MM.1S (cell line): ENCODE measurements around the gene BTNL8.

ENCODE experiments used
- DNase-seq: peaks from one replicate; pipeline ENCODE4 v3.0.0-alpha.2; 2015
- H2AFZ ChIP-seq: fragments of 300-600 bp; sonication (generic); 2 replicates; pipeline ENCODE4 v1.6.0; 2016; ENCODE audit warnings: antibody characterized with exemption, low read length
- H3F3A ChIP-seq: fragments of 300-600 bp; sonication (generic); 2 replicates; pipeline ENCODE4 v1.6.1; 2016; ENCODE audit warnings: mild to moderate bottlenecking, antibody characterized with exemption, low read length, moderate library complexity, mixed read lengths; ENCODE audit not compliant: insufficient read depth
- H3K27ac ChIP-seq: fragments of 300-600 bp; sonication (generic); 2 replicates; pipeline ENCODE4 v1.5.1; 2016; ENCODE audit warnings: mild to moderate bottlenecking, low read length
- H3K27me3 ChIP-seq: fragments of 300-600 bp; sonication (generic); replicated peaks from 2 replicates; pipeline ENCODE4 v1.6.0; 2016; ENCODE audit warnings: low read length; ENCODE audit not compliant: insufficient read depth
- H3K36me3 ChIP-seq: fragments of 300-600 bp; sonication (generic); replicated peaks from 2 replicates; pipeline ENCODE4 v1.6.1; 2016; ENCODE audit warnings: mild to moderate bottlenecking, low read length, mixed read lengths; ENCODE audit not compliant: insufficient read depth
- H3K4me1 ChIP-seq: fragments of 300-600 bp; sonication (generic); 2 replicates; pipeline ENCODE4 v1.6.1; 2016; ENCODE audit warnings: low read length, mixed read lengths
- H3K4me2 ChIP-seq: fragments of 300-600 bp; sonication (generic); 2 replicates; pipeline ENCODE4 v1.6.0; 2016; ENCODE audit warnings: low read depth, low read length
- H3K4me3 ChIP-seq: fragments of 300-600 bp; sonication (generic); 2 replicates; pipeline ENCODE4 v1.5.1; 2016; ENCODE audit warnings: low read length, mixed read lengths
- H3K79me2 ChIP-seq: fragments of 300-600 bp; sonication (generic); 2 replicates; pipeline ENCODE4 v1.6.1; 2016; ENCODE audit warnings: mixed run types, low read length, mixed read lengths
- H3K9ac ChIP-seq: fragments of 300-600 bp; sonication (generic); 2 replicates; pipeline ENCODE4 v1.6.1; 2016; ENCODE audit warnings: low read length, mixed read lengths
- H3K9me2 ChIP-seq: fragments of 300-600 bp; sonication (generic); replicated peaks from 2 replicates; pipeline ENCODE4 v1.6.1; 2016; ENCODE audit warnings: mild to moderate bottlenecking, low read length, mixed read lengths; ENCODE audit not compliant: insufficient read depth
- H3K9me3 ChIP-seq: fragments of 300-600 bp; sonication (generic); replicated peaks from 2 replicates; pipeline ENCODE4 v1.6.1; 2016; ENCODE audit warnings: mild to moderate bottlenecking, low read length, mixed read lengths; ENCODE audit not compliant: insufficient read depth
- H4K20me1 ChIP-seq: fragments of 300-600 bp; sonication (generic); 2 replicates; pipeline ENCODE4 v1.6.1; 2016; ENCODE audit warnings: mild to moderate bottlenecking, low read length, moderate library complexity, mixed read lengths; ENCODE audit not compliant: insufficient read depth
- EZH2 ChIP-seq: fragments of 300-600 bp; sonication (generic); optimal IDR thresholded peaks from 2 replicates; pipeline ENCODE3; 2017; ENCODE audit warnings: low read depth, mild to moderate bottlenecking, antibody characterized with exemption, low read length, mixed read lengths
- EZH2phosphoT487 ChIP-seq: fragments of 300-600 bp; sonication (generic); IDR thresholded peaks from 2 replicates; pipeline ENCODE4 v1.6.1; 2018; ENCODE audit warnings: antibody characterized with exemption, low read length
- TF ChIP-seq, protein P1 (sequence below): fragments of 300-600 bp; sonication (generic); IDR thresholded peaks from 2 replicates; pipeline ENCODE4 v1.5.1; 2016; ENCODE audit warnings: antibody characterized with exemption, low read length, mixed read lengths

Gene BTNL8

GRCh38 chr5:180910182-180910581 lies 11.2 kb downstream of the BTNL8 start:
- Histone ChIP-seq H2AFZ (no peak overlapping the region), H3K27ac (no peak overlapping the region), H3K4me1 (no peaks in the 10 kb centered on the region), H3K4me3 (no peak overlapping the region), H3K9me2 (no peaks in the 10 kb centered on the region), H3F3A (no peaks in the 10 kb centered on the region), H3K27me3 (no peaks in the 10 kb centered on the region), H4K20me1 (no peaks in the 10 kb centered on the region), H3K9me3 (no peaks in the 10 kb centered on the region), H3K4me2 (no peak overlapping the region), H3K79me2 (no peaks in the 10 kb centered on the region), H3K36me3 (no peaks in the 10 kb centered on the region), H3K9ac (no peak overlapping the region)
- TF ChIP-seq EZH2: no peak
- no peak for TF ChIP-seq EZH2phosphoT487
- TF ChIP-seq, protein P1, sequence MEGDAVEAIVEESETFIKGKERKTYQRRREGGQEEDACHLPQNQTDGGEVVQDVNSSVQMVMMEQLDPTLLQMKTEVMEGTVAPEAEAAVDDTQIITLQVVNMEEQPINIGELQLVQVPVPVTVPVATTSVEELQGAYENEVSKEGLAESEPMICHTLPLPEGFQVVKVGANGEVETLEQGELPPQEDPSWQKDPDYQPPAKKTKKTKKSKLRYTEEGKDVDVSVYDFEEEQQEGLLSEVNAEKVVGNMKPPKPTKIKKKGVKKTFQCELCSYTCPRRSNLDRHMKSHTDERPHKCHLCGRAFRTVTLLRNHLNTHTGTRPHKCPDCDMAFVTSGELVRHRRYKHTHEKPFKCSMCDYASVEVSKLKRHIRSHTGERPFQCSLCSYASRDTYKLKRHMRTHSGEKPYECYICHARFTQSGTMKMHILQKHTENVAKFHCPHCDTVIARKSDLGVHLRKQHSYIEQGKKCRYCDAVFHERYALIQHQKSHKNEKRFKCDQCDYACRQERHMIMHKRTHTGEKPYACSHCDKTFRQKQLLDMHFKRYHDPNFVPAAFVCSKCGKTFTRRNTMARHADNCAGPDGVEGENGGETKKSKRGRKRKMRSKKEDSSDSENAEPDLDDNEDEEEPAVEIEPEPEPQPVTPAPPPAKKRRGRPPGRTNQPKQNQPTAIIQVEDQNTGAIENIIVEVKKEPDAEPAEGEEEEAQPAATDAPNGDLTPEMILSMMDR: no peak
- no peak for DNase-seq

DNA sequence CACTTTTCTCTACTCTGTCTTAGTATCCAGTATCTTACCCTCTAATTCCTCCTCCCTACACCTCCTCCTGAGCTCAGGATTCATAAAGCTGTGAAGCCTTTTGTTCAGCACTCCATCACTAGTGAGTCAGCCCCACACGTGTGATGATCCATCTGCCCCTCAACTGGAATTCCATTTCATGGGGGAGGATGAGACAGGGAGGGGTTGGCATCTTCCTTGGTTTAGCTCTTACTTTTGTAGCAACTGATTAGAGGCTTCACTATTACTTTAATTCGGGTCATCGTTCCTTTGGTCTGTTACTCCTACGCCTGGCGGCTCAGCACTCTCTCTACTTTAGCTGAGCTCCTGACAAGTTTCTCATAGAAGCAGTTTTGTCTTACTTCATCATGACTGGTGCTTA lies 11.8 kb downstream of the BTNL8 start:
- Histone ChIP-seq H3K4me1 (no peaks in the 10 kb centered on the region), H3K4me3 (no peak overlapping the region), H3K79me2 (no peaks in the 10 kb centered on the region), H3F3A (no peaks in the 10 kb centered on the region), H2AFZ (no peak overlapping the region), H3K27me3 (no peaks in the 10 kb centered on the region), H3K36me3 (no peaks in the 10 kb centered on the region), H3K9me2 (no peaks in the 10 kb centered on the region), H3K9me3 (no peaks in the 10 kb centered on the region), H4K20me1 (no peaks in the 10 kb centered on the region), H3K27ac (no peak overlapping the region), H3K4me2 (no peak overlapping the region), H3K9ac (no peak overlapping the region)
- TF ChIP-seq EZH2: no peak
- no peak for TF ChIP-seq EZH2phosphoT487
- TF ChIP-seq, protein P1: no peak
- no peak for DNase-seq

GRCh38 chr5:180914646-180915045 lies 15.7 kb downstream of the BTNL8 start:
- Histone ChIP-seq H3F3A (no peaks in the 10 kb centered on the region), H3K4me1 (no peaks in the 10 kb centered on the region), H3K9me2 (no peaks in the 10 kb centered on the region), H3K79me2 (no peaks in the 10 kb centered on the region), H3K4me2 (no peak overlapping the region), H4K20me1 (no peaks in the 10 kb centered on the region), H3K9me3 (no peaks in the 10 kb centered on the region), H2AFZ (no peak overlapping the region), H3K9ac (no peak overlapping the region), H3K36me3 (no peaks in the 10 kb centered on the region), H3K27ac (no peak overlapping the region), H3K4me3 (no peak overlapping the region), H3K27me3 (no peaks in the 10 kb centered on the region)
- no peak for DNase-seq
- no peak for TF ChIP-seq EZH2
- no peak for TF ChIP-seq EZH2phosphoT487
- TF ChIP-seq, protein P1: no peak
